Stimulated activated memory B cell treated with anti-CD40 and anti-IgM and Interleukin-4, amounts not matched to agents 10 μg/mL and 1 μg/mL and 100 μg/mL, for 72 hours (primary cell): ENCODE results near the gene ISG15.
"Not testable (repeated sequence)": the region's sequence is repeated elsewhere in the genome, so short reads cannot be mapped to it uniquely, and the experiment has no call there.

Experiments used
- ATAC-seq: fragments of 150-1000 bp; cut with Tn5 transposase; 2 replicates; pipeline ENCODE4 v1.10.0; 2021
- H3K27ac Mint-ChIP-seq: one replicate; pipeline ENCODE4 v1.8.0; 2022; ENCODE audit warnings: mild to moderate bottlenecking, mixed read lengths
- H3K27me3 Mint-ChIP-seq: one replicate; pipeline ENCODE4 v1.8.0; 2022; ENCODE audit warnings: mixed read lengths
- H3K36me3 Mint-ChIP-seq: one replicate; pipeline ENCODE4 v1.8.0; 2022; ENCODE audit warnings: mixed read lengths
- H3K4me1 Mint-ChIP-seq: one replicate; pipeline ENCODE4 v1.8.0; 2022; ENCODE audit warnings: mixed read lengths
- H3K4me3 Mint-ChIP-seq: one replicate; pipeline ENCODE4 v1.8.0; 2022; ENCODE audit warnings: mild to moderate bottlenecking, moderate library complexity, mixed read lengths
- H3K9me3 Mint-ChIP-seq: one replicate; pipeline ENCODE4 v1.8.0; 2022; ENCODE audit warnings: mixed read lengths

ISG15 gene

GRCh38 chr1:1011396-1011949 is 1.8 kb upstream of the ISG15 start:
- Mint-ChIP-seq H3K9me3 (no peaks in the 10 kb centered on the region), H3K27me3 (peaks cover 23% of the 10 kb centered on the region), H3K4me3 (no peak overlapping the region), H3K36me3 (no peaks in the 10 kb centered on the region), H3K4me1 (peaks cover 21% of the 10 kb centered on the region), H3K27ac (no peak overlapping the region)
- no peak for ATAC-seq

GRCh38 chr1:1012736-1013104 is 577 bp upstream of the ISG15 start:
- H3K36me3 Mint-ChIP-seq, H3K9me3 Mint-ChIP-seq, ATAC-seq: not testable (repeated sequence)
- Mint-ChIP-seq H3K27ac (peak overlapping the region; percentile 93), H3K27me3 (peaks cover 17% of the 10 kb centered on the region), H3K4me3 (peak overlapping the region; percentile 84), H3K4me1 (peaks cover 26% of the 10 kb centered on the region)

- no peak for ATAC-seq
- Mint-ChIP-seq H3K36me3 (no peaks in the 10 kb centered on the region), H3K27ac (peak overlapping the region; percentile 93), H3K4me1 (peaks cover 26% of the 10 kb centered on the region), H3K9me3 (no peaks in the 10 kb centered on the region), H3K4me3 (peak overlapping the region; percentile 84), H3K27me3 (peaks cover 4% of the 10 kb centered on the region)
Observed at GRCh38 chr1:1013922-1014648, 788 bp downstream of the ISG15 start.

- Mint-ChIP-seq H3K27ac (peak overlapping the region; percentile 93), H3K27me3 (no peaks in the 10 kb centered on the region), H3K36me3 (no peaks in the 10 kb centered on the region), H3K9me3 (no peaks in the 10 kb centered on the region), H3K4me1 (peaks cover 26% of the 10 kb centered on the region), H3K4me3 (peak overlapping the region; percentile 84)
- no peak for ATAC-seq
Observed at GRCh38 chr1:1014799-1015681, 1.7 kb downstream of the ISG15 start.

- H3K9me3 Mint-ChIP-seq, H3K36me3 Mint-ChIP-seq, H3K4me3 Mint-ChIP-seq, ATAC-seq, H3K27me3 Mint-ChIP-seq, H3K27ac Mint-ChIP-seq: not testable (repeated sequence)
- H3K4me1 Mint-ChIP-seq = peaks cover 34% of the 10 kb centered on the region
Observed at GRCh38 chr1:1017397-1018320, 4.4 kb downstream of the ISG15 start.

- not testable (repeated sequence) for H3K4me3 Mint-ChIP-seq, H3K36me3 Mint-ChIP-seq, H3K27ac Mint-ChIP-seq, H3K9me3 Mint-ChIP-seq, ATAC-seq
- peaks cover 16% of the 10 kb centered on the region for H3K27me3 Mint-ChIP-seq
- H3K4me1 Mint-ChIP-seq = peaks cover 34% of the 10 kb centered on the region
Observed at GRCh38 chr1:1018321-1018685, 5.0 kb downstream of the ISG15 start.

GRCh38 chr1:1019122-1019999 is 6.1 kb downstream of the ISG15 start:
- Mint-ChIP-seq H3K4me1 (peaks cover 24% of the 10 kb centered on the region), H3K9me3 (no peaks in the 10 kb centered on the region), H3K27me3 (peaks cover 19% of the 10 kb centered on the region), H3K4me3 (peak overlapping the region; percentile 61), H3K36me3 (no peaks in the 10 kb centered on the region), H3K27ac (no peak overlapping the region)
- ATAC-seq = peak; percentile 91

- Mint-ChIP-seq H3K9me3 (no peaks in the 10 kb centered on the region), H3K4me3 (peak within 1 kb of the TSS; percentile 76), H3K36me3 (no peaks in the 10 kb centered on the region), H3K4me1 (peaks cover 17% of the 10 kb centered on the region), H3K27ac (no peak within 1 kb of the TSS), H3K27me3 (peaks cover 19% of the 10 kb centered on the region)
- ATAC-seq = peak; percentile 38
Observed at GRCh38 chr1:1020000-1020404, 6.7 kb downstream of the ISG15 start, which contains the start of gene AGRN. TSS of gene AGRN (plus strand) at chr1:1020120. CDS start at chr1:1020173, 53 bp downstream.

GRCh38 chr1:1020415-1021009 is 7.2 kb downstream of the ISG15 start:
- Mint-ChIP-seq H3K4me1 (peaks cover 15% of the 10 kb centered on the region), H3K27ac (no peak overlapping the region), H3K9me3 (no peaks in the 10 kb centered on the region), H3K27me3 (peaks cover 19% of the 10 kb centered on the region), H3K4me3 (peak overlapping the region; percentile 68), H3K36me3 (no peaks in the 10 kb centered on the region)
- ATAC-seq = peak; percentile 14

GRCh38 chr1:1021010-1021919 is 8.0 kb downstream of the ISG15 start:
- Mint-ChIP-seq H3K27me3 (peaks cover 25% of the 10 kb centered on the region), H3K4me3 (peak overlapping the region; percentile 68), H3K4me1 (peaks cover 15% of the 10 kb centered on the region), H3K9me3 (no peaks in the 10 kb centered on the region), H3K27ac (no peak overlapping the region), H3K36me3 (no peaks in the 10 kb centered on the region)
- no peak for ATAC-seq

GRCh38 chr1:1021920-1022259 is 8.6 kb downstream of the ISG15 start:
- no peak overlapping the region for H3K27ac Mint-ChIP-seq
- no peak for ATAC-seq
- H3K9me3 Mint-ChIP-seq = no peaks in the 10 kb centered on the region
- peaks cover 15% of the 10 kb centered on the region for H3K4me1 Mint-ChIP-seq
- H3K27me3 Mint-ChIP-seq = peaks cover 27% of the 10 kb centered on the region
- no peaks in the 10 kb centered on the region for H3K36me3 Mint-ChIP-seq
- H3K4me3 Mint-ChIP-seq = no peak overlapping the region

GRCh38 chr1:1022302-1023009 is 9.2 kb downstream of the ISG15 start:
- H3K4me3 Mint-ChIP-seq = no peak overlapping the region
- H3K27me3 Mint-ChIP-seq = peaks cover 32% of the 10 kb centered on the region
- no peaks in the 10 kb centered on the region for H3K36me3 Mint-ChIP-seq
- ATAC-seq = no peak
- no peaks in the 10 kb centered on the region for H3K9me3 Mint-ChIP-seq
- H3K4me1 Mint-ChIP-seq = peaks cover 10% of the 10 kb centered on the region
- H3K27ac Mint-ChIP-seq = no peak overlapping the region
